PFSK-1 (cell line): ENCODE data around the gene PCBP3.

Source experiments
- FOXP2 ChIP-seq: optimal IDR thresholded peaks from 2 replicates; pipeline ENCODE3; 2011; ENCODE audit warnings: borderline replicate concordance, control low read depth, inconsistent platforms; ENCODE audit not compliant: insufficient read depth; ENCODE audit errors: extremely low read length, extremely low read depth
- POLR2AphosphoS5 ChIP-seq: IDR thresholded peaks from 2 replicates; pipeline ENCODE4 v1.6.1; 2012; ENCODE audit warnings: low read depth, mild to moderate bottlenecking, control low read depth, low read length, moderate library complexity
- SIN3A ChIP-seq: IDR thresholded peaks from 2 replicates; pipeline ENCODE4 v1.6.1; 2012; ENCODE audit warnings: mild to moderate bottlenecking, low read length, moderate library complexity, borderline replicate concordance; ENCODE audit not compliant: insufficient read depth
- TAF1 ChIP-seq: IDR thresholded peaks from 2 replicates; pipeline ENCODE4 v1.6.1; 2012; ENCODE audit warnings: low read length, control low read depth, borderline replicate concordance; ENCODE audit not compliant: insufficient read depth
- TF ChIP-seq, protein P1 (sequence below), 2 experiments: IDR thresholded peaks; 2 replicates each; pipeline versions ENCODE4 v1.6.1 to v1.8.0; 2011 to 2012; ENCODE audit warnings: low read depth in 2 of 2, low read length in 2 of 2, control low read depth in 1 of 2, inconsistent platforms in 1 of 2, mild to moderate bottlenecking in 1 of 2, moderate library complexity in 1 of 2; ENCODE audit not compliant: insufficient read depth in 1 of 2

PCBP3 gene

GRCh38 chr21:45877171-45877438 lies 233.6 kb downstream of the PCBP3 start:
- TF ChIP-seq TAF1 = no peak
- no peak for TF ChIP-seq FOXP2
- TF ChIP-seq, protein P1, sequence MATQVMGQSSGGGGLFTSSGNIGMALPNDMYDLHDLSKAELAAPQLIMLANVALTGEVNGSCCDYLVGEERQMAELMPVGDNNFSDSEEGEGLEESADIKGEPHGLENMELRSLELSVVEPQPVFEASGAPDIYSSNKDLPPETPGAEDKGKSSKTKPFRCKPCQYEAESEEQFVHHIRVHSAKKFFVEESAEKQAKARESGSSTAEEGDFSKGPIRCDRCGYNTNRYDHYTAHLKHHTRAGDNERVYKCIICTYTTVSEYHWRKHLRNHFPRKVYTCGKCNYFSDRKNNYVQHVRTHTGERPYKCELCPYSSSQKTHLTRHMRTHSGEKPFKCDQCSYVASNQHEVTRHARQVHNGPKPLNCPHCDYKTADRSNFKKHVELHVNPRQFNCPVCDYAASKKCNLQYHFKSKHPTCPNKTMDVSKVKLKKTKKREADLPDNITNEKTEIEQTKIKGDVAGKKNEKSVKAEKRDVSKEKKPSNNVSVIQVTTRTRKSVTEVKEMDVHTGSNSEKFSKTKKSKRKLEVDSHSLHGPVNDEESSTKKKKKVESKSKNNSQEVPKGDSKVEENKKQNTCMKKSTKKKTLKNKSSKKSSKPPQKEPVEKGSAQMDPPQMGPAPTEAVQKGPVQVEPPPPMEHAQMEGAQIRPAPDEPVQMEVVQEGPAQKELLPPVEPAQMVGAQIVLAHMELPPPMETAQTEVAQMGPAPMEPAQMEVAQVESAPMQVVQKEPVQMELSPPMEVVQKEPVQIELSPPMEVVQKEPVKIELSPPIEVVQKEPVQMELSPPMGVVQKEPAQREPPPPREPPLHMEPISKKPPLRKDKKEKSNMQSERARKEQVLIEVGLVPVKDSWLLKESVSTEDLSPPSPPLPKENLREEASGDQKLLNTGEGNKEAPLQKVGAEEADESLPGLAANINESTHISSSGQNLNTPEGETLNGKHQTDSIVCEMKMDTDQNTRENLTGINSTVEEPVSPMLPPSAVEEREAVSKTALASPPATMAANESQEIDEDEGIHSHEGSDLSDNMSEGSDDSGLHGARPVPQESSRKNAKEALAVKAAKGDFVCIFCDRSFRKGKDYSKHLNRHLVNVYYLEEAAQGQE (IDR thresholded peaks at IDR 0.05; ENCODE audit: insufficient read depth in 1 of 2, low read depth in 2 of 2, low read length in 2 of 2) = no peak
- no peak for TF ChIP-seq SIN3A
- TF ChIP-seq POLR2AphosphoS5 = no peak

DNA sequence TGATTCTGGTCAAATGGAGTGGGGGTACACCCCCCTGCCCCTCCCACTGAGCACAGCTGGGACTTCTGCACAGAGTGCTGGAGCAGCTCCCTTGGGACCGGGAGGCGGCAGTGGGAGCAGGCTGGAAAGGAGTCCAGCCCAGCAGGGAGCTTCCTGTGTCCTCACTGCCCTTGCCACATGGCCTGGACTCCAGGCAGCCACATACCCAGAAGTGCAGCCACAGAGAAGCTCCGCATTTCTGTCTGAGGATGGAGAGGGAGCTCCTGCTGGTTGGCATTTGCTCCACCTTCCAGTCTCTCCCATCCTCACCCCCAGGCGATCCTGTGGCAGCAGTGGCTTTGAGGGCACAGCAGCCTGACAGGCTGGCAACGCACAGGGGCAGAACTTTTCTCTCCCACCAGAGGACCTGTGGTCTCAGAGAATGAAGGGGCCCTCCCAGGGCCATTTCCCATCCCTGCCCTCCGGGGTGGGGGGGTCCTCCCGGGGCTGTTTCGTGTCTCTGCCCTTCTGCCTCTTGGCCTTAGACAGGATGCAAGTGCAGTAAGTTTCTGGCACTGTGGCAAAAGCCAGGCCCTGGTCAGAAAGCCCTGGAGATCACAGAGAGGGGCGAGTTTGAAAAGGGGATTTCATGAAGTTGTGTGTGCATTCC lies 234.4 kb downstream of the PCBP3 start:
- TF ChIP-seq, protein P1 (IDR thresholded peaks at IDR 0.05; ENCODE audit: insufficient read depth in 1 of 2, low read depth in 2 of 2, low read length in 2 of 2) = no peak
- TF ChIP-seq TAF1 = no peak
- no peak for TF ChIP-seq POLR2AphosphoS5
- no peak for TF ChIP-seq SIN3A
- no peak for TF ChIP-seq FOXP2

DNA sequence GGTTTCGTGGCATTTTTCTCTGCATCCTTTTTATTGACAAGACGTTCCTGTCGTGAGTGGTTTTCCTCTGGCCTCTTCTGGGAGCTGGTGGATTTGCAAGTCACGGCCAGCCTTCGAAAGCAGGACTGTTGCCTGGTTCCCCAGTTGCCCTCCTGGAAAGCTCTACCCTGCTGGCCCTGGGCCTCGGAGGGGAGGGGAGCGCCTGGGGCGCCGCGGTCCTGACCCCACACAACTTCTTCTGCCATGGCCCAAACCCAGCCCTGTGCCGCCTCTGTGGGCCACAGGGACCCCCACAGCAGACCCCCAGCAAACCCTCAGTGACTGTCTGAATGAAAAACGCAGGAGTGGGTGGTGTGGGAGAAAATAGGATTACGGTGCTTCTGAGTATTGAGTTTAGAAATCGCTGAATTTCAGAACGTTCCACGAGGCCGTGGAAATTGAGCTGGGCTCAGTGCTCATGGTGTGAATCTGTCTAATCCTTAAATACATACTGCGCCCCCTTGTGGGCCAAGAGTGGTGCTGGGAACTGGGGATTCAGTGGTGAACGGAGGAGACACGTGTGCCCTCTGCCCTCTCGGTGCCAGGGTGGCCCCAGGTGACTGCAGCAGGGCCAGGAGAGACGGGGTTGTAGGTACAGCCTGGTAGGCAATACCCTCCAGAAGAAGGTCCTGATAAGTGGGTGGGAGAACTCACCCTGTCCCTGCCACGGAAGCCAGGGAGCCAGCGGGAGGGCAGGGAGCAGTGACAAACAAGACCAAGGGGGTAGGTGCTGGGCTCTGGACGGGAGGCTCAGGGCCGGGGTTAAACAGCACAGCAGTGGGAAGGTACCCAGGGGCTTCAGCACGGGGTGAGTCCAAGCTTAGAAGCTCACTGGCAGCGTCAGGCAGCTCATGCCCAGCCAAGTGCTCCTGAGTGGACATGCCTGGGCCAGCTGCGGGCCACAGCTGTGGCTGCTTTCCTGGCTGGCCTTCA lies 236.9 kb downstream of the PCBP3 start:
- TF ChIP-seq, protein P1 (IDR thresholded peaks at IDR 0.05; ENCODE audit: insufficient read depth in 1 of 2, low read depth in 2 of 2, low read length in 2 of 2) = no peak
- no peak for TF ChIP-seq SIN3A
- no peak for TF ChIP-seq FOXP2
- no peak for TF ChIP-seq TAF1
- no peak for TF ChIP-seq POLR2AphosphoS5

DNA sequence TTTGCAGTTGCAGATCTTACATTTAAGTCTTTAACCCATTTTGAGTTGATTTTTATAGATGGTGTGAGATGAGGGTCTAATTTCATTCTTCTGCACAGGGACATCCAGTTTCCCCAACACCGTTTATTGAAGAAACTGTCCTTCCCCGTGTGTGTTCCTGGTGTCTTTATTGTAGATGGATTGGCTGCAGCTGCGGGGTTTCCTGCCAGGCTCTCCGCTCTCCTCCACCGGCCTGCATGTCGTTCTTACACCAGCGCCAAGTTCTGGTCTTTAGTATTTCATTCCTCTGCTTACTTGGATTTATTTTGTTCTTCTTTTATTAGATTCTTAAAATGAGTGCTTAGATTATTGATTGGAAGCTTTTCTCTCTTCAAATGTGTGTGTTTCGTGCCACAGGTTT lies 239.1 kb downstream of the PCBP3 start:
- TF ChIP-seq TAF1 (no peak), POLR2AphosphoS5 (no peak), FOXP2 (no peak), SIN3A (no peak)
- TF ChIP-seq, protein P1 (IDR thresholded peaks at IDR 0.05; ENCODE audit: insufficient read depth in 1 of 2, low read depth in 2 of 2, low read length in 2 of 2) = no peak

- TF ChIP-seq SIN3A (no peak), FOXP2 (no peak), TAF1 (no peak), POLR2AphosphoS5 (no peak)
- TF ChIP-seq, protein P1 (IDR thresholded peaks at IDR 0.05; ENCODE audit: insufficient read depth in 1 of 2, low read depth in 2 of 2, low read length in 2 of 2) = no peak
Observed at GRCh38 chr21:45883090-45883489, 239.6 kb downstream of the PCBP3 start.
